PC-9 (cell line): Measurements from ENCODE around the gene NUP210. TPM values are rescaled to one million over a fixed set of nuclear protein-coding genes. Genes with fewer than 3 reads are reported as not detected.

Experiments
- BruUV-seq: library from RNA; stranded (reverse); fragments of 400-500 nt; replicated peaks from 2 replicates; lab custom pipeline; 2021; lab: Mats Ljungman, UMichigan
- CTCF ChIA-PET: fragments of 300-600 bp; sonication (Branson Sonifier 250); formaldehyde crosslinking; loops from one replicate; lab custom pipeline; 2022; ENCODE audit warnings: antibody characterized with exemption; lab: Charles Lee
- POLR2A ChIA-PET: fragments of 300-600 bp; sonication (Branson Sonifier 250); formaldehyde crosslinking; loops from one replicate; lab custom pipeline; 2022; ENCODE audit warnings: antibody characterized with exemption; ENCODE audit not compliant: unreplicated experiment; lab: Charles Lee
- DNase-seq, 2 experiments: peaks; one replicate each; pipeline versions ENCODE4 v3.0.0 to v3.0.0-alpha.2; 2015 to 2022; ENCODE audit warnings: mixed read lengths in 1 of 2
- H2AFZ ChIP-seq: fragments of 200-600 bp; sonication (generic); 2 replicates; pipeline ENCODE4 v1.8.1; 2017; ENCODE audit warnings: antibody characterized with exemption
- H3F3A ChIP-seq: fragments of 200-600 bp; sonication (generic); 2 replicates; pipeline ENCODE4 v1.8.1; 2017; ENCODE audit warnings: antibody characterized with exemption, mild to moderate bottlenecking, low read depth; ENCODE audit not compliant: insufficient read depth
- H3K27ac ChIP-seq: fragments of 200-600 bp; sonication (generic); 2 replicates; pipeline ENCODE4 v1.6.1; 2016; ENCODE audit warnings: mixed run types
- H3K27me3 ChIP-seq: fragments of 200-600 bp; sonication (generic); 2 replicates; pipeline ENCODE4 v1.6.1; 2016; ENCODE audit warnings: low read depth, mixed run types; ENCODE audit not compliant: insufficient read depth
- H3K36me3 ChIP-seq: fragments of 200-600 bp; sonication (generic); 2 replicates; pipeline ENCODE4 v1.6.1; 2016; ENCODE audit warnings: low read depth, mixed run types
- H3K4me1 ChIP-seq: fragments of 200-600 bp; sonication (generic); replicated peaks from 2 replicates; pipeline ENCODE4 v1.6.1; 2016; ENCODE audit warnings: mixed run types; ENCODE audit not compliant: insufficient read depth
- H3K4me2 ChIP-seq: fragments of 200-600 bp; sonication (generic); 2 replicates; pipeline ENCODE4 v1.6.1; 2017; ENCODE audit warnings: mixed run types
- H3K4me3 ChIP-seq: fragments of 200-600 bp; sonication (generic); 2 replicates; pipeline ENCODE4 v1.6.1; 2016; ENCODE audit warnings: mixed run types
- H3K79me2 ChIP-seq: fragments of 200-600 bp; sonication (generic); 2 replicates; pipeline ENCODE4 v1.6.1; 2017; ENCODE audit warnings: low read depth, mixed run types
- H3K9me2 ChIP-seq: fragments of 200-600 bp; sonication (generic); 2 replicates; pipeline ENCODE4 v1.8.1; 2017; ENCODE audit warnings: mild to moderate bottlenecking; ENCODE audit not compliant: insufficient read depth
- H3K9me3 ChIP-seq: fragments of 200-600 bp; sonication (generic); 2 replicates; pipeline ENCODE4 v1.8.1; 2016; ENCODE audit warnings: low read depth; ENCODE audit not compliant: insufficient read depth
- H4K20me1 ChIP-seq: fragments of 200-600 bp; sonication (generic); 2 replicates; pipeline ENCODE4 v1.8.1; 2017; ENCODE audit not compliant: insufficient read depth
- EZH2 ChIP-seq: fragments of 200-600 bp; sonication (generic); IDR thresholded peaks from 2 replicates; pipeline ENCODE4 v1.8.0; 2017; ENCODE audit warnings: antibody characterized with exemption, low read depth
- intact Hi-C: fragments of 100-400 bp; cut with micrococcal nuclease; formaldehyde crosslinking; loops from one replicate; pipeline ENCODE4 v1.10.0; 2022; ENCODE audit not compliant: unreplicated experiment
- total RNA-seq: library from RNA; stranded (reverse); gene quantifications from 2 replicates; pipeline ENCODE4 v1.2.3, GENCODE V29; 2021
- TF ChIP-seq, protein P1 (sequence below): fragments of 200-600 bp; sonication (generic); conservative IDR thresholded peaks from 2 replicates; pipeline ENCODE4 v1.6.1; 2017; ENCODE audit warnings: mixed run types, antibody characterized with exemption, mild to moderate bottlenecking, moderate library complexity

NUP210 gene
- total RNA-seq, 1 experiment from 2014 or later = 84.0 TPM

DNA sequence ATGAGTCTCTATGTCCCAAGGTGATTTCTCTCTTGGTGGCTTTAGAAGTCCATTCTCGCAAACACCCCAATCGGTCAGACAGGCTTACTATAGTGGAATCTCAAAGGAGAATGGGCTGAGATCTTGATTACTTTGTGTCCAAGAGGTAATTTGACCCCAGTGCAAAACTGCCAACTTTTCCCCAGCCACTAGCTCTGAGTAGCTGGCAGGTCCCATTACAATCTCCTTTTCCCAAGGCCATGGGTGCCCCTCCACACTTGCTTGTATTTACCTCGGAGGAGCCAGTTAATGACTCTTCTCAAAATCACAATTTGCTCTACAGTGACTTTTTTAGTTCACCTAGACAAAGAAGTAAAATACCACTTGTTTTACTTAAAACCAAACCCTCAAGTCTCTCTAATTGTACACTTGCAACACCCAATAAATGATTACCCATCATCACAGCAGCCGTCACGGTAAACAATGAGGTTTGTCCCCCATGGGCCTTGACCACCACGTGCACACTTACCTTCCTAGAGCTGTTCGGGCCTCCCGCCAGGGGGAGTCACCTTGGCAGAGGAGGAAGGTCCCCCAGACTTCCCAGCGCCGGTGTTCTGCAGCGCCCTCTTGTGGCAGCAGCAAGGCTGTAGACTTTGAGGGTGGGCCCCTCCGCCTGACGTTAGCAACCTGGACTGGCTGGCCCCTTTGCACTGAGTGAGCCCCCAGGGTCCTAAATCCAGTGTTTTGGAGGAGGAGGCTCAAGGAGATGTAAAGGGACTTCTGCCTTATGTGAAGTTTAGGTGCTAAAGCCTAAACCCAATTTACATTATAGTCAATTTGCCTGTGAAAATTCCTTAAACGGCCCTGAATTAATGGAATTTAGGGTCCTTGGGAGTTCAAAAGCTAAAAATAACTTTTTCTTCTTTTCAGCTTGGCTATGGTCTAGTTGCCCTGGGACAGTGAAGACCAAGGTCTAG lies 41.3 kb upstream of the NUP210 start:
- no peak overlapping the region for H2AFZ ChIP-seq
- H3K79me2 ChIP-seq = no peaks in the 10 kb centered on the region
- H3F3A ChIP-seq = no peaks in the 10 kb centered on the region
- CTCF ChIA-PET = interaction anchor here (0.5 to 0.6 kb wide), 3 partner anchors 17 to 111 kb away, joined by 3 to 8 read pairs (median 3); partner anchors contain the start of gene HDAC11
- no peak overlapping the region for H3K4me2 ChIP-seq
- intact Hi-C loops = no loop called here
- H3K36me3 ChIP-seq = no peaks in the 10 kb centered on the region
- POLR2A ChIA-PET = interaction anchor here (0.6 kb wide), 1 partner anchor 74 kb away, joined by 3 read pairs; no protein-coding TSS in a partner anchor
- no peak overlapping the region for H3K4me3 ChIP-seq
- no peak overlapping the region for H3K27ac ChIP-seq
- no peaks in the 10 kb centered on the region; the same call in 1 of the 2 replicates for H3K27me3 ChIP-seq
- BruUV-seq = no TSS peak
- H3K9me3 ChIP-seq = no peaks in the 10 kb centered on the region
- peak in 1 of 2 experiments; percentile 63 for DNase-seq
- H3K4me1 ChIP-seq = no peaks in the 10 kb centered on the region
- TF ChIP-seq, protein P1, sequence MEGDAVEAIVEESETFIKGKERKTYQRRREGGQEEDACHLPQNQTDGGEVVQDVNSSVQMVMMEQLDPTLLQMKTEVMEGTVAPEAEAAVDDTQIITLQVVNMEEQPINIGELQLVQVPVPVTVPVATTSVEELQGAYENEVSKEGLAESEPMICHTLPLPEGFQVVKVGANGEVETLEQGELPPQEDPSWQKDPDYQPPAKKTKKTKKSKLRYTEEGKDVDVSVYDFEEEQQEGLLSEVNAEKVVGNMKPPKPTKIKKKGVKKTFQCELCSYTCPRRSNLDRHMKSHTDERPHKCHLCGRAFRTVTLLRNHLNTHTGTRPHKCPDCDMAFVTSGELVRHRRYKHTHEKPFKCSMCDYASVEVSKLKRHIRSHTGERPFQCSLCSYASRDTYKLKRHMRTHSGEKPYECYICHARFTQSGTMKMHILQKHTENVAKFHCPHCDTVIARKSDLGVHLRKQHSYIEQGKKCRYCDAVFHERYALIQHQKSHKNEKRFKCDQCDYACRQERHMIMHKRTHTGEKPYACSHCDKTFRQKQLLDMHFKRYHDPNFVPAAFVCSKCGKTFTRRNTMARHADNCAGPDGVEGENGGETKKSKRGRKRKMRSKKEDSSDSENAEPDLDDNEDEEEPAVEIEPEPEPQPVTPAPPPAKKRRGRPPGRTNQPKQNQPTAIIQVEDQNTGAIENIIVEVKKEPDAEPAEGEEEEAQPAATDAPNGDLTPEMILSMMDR = peak; percentile 86
- no peak for TF ChIP-seq EZH2
- H4K20me1 ChIP-seq = no peaks in the 10 kb centered on the region
- no peaks in the 10 kb centered on the region for H3K9me2 ChIP-seq

DNA sequence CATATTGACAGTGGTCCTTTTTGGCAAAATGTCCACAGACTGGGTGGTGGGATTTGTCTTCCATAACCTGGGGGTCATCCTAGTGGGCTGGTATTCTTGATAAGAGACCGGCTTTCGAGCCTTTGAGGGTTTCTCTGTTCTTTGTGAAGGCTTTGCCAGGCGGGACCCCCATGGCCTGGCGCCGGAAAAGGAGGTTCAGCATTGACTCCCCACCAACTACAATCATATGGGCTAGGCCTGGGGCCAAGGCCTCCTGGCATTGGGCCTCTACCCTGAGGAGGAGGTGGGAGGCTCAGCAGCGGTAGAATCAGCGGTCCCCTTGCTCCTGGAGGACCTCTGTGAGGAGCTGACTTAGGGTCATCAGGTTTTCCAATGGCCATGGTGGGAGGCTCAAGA lies 40.2 kb upstream of the NUP210 start:
- H3K9me3 ChIP-seq = no peaks in the 10 kb centered on the region
- H3K4me3 ChIP-seq = no peak overlapping the region
- no peaks in the 10 kb centered on the region for H3K79me2 ChIP-seq
- H3F3A ChIP-seq = peaks cover 4% of the 10 kb centered on the region; the same call in 1 of the 2 replicates
- TF ChIP-seq EZH2 = no peak
- TF ChIP-seq, protein P1 = no peak
- H3K27ac ChIP-seq = no peak overlapping the region
- DNase-seq = no peak
- no peaks in the 10 kb centered on the region for H3K4me1 ChIP-seq
- H3K4me2 ChIP-seq = no peak overlapping the region
- H3K9me2 ChIP-seq = no peaks in the 10 kb centered on the region
- BruUV-seq = no TSS peak
- no peak overlapping the region for H2AFZ ChIP-seq
- POLR2A ChIA-PET = no interaction called here
- no peaks in the 10 kb centered on the region for H3K36me3 ChIP-seq
- intact Hi-C loops = no loop called here
- H4K20me1 ChIP-seq = no peaks in the 10 kb centered on the region
- H3K27me3 ChIP-seq = no peaks in the 10 kb centered on the region; the same call in 1 of the 2 replicates
- CTCF ChIA-PET = no interaction called here

DNA sequence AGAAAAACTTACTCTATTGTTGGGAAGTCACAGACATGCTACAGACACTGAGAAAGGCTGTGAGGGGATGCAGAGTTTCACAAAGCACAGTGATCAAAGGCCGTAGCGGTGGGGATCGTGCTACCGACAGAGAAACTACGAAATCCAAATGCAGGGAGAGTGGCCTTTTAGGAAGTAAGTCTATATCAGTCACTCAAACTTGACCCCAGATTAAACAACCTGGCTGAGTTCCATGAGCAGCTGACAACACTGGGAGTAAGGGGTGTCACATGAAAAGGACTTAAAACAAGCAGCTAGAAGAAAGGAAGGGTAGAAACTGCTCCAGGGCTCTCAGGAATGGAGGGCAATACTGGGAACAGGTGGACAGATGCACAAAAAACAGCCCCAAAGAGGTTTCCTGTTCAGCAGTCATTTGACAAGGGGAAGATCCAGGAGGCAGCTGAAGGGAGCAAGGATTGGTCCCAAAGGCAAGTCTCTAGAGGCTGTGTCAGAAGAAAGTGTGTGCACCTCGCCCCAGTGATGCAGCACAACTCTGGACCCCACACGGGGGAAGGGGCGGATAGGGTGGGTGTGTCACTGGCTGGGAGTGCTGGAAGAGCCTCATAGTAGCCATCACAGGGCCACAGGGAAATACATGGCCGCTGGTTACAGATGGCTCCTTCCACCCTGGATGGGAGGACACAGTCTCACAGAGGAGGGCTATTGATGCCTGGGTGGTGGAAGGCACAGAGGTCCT lies 39.7 kb upstream of the NUP210 start:
- Histone ChIP-seq H3K36me3 (no peaks in the 10 kb centered on the region), H3K9me3 (no peaks in the 10 kb centered on the region), H3F3A (peaks cover 6% of the 10 kb centered on the region; the same call in 1 of the 2 replicates), H3K27me3 (no peaks in the 10 kb centered on the region), H3K4me3 (no peak overlapping the region), H3K27ac (no peak overlapping the region), H3K79me2 (no peaks in the 10 kb centered on the region), H2AFZ (no peak overlapping the region), H3K9me2 (no peaks in the 10 kb centered on the region), H3K4me2 (no peak overlapping the region), H4K20me1 (no peaks in the 10 kb centered on the region), H3K4me1 (no peaks in the 10 kb centered on the region)
- BruUV-seq = no TSS peak
- intact Hi-C loops = loop anchor here (10.0 kb wide), 2 partner anchors 245 to 465 kb away; no protein-coding TSS in a partner anchor
- ChIA-PET POLR2A (no interaction called here), CTCF (no interaction called here)
- no peak for DNase-seq
- TF ChIP-seq EZH2 = no peak
- TF ChIP-seq, protein P1 = no peak
